ENCODE results near the gene SDR9C7. TPM values are rescaled to one million over a fixed set of nuclear protein-coding genes. Genes with fewer than 3 reads are reported as not detected.
"Not testable (repeated sequence)": the region's sequence is repeated elsewhere in the genome, so short reads cannot be mapped to it uniquely, and the experiment has no call there.

The SDR9C7 gene
- total RNA-seq, 1 experiment from 2014 or later: not detected

- DNase-seq (ENCODE audit: low read depth, low spot score); H4K20me1 ChIP-seq (ENCODE audit: insufficient read depth); RAD21 ChIA-PET (ENCODE audit: low non-redundant PET in 1 of 2, low total read pairs in 2 of 2, uncharacterized antibody in 2 of 2, unreplicated experiment in 2 of 2); POLR2A ChIA-PET; CTCF ChIA-PET; H3K27me3 ChIP-seq (ENCODE audit: insufficient read depth, low read length); H3K27ac ChIP-seq (ENCODE audit: low read depth, low read length); BruUV-seq (replicated peaks); H3K36me3 ChIP-seq (ENCODE audit: control insufficient read depth in 1 of 2, insufficient read depth in 2 of 2, low read length in 2 of 2); H3K9me2 ChIP-seq (ENCODE audit: insufficient read depth); H3K4me3 ChIP-seq (replicated peaks in 1 of 2; ENCODE audit: low read depth in 1 of 2, low read length in 2 of 2); intact Hi-C loops (cut with micrococcal nuclease); H2AFZ ChIP-seq (ENCODE audit: low read depth, low read length, poor library complexity, severe bottlenecking); H3K9ac ChIP-seq (ENCODE audit: low read length); H3K9me3 ChIP-seq (ENCODE audit: control insufficient read depth in 1 of 2, insufficient read depth in 1 of 2, low read depth in 1 of 2, low read length in 2 of 2); H3K79me2 ChIP-seq (ENCODE audit: insufficient read depth, low read length): not testable (repeated sequence)
- Histone ChIP-seq H3K4me1 (ENCODE audit: control insufficient read depth in 1 of 2, insufficient read depth in 2 of 2, low read length in 2 of 2) (peaks cover 9 to 13% of the 10 kb centered on the region in 2 experiments), H3K4me2 (ENCODE audit: low read length) (peak overlapping the region; percentile 52)
- ATAC-seq: peak; percentile 59
Measured at GRCh38 chr12:56940942-56941298, 6.7 kb upstream of the SDR9C7 start.

- CTCF ChIA-PET: no interaction called here
- no peak for DNase-seq (ENCODE audit: low read depth, low spot score)
- no TSS peak for BruUV-seq (replicated peaks)
- TF ChIP-seq FOSL1 (IDR thresholded peaks at IDR 0.05; ENCODE audit: low read depth): no peak
- TF ChIP-seq YY1 (IDR thresholded peaks at IDR 0.05; ENCODE audit: extremely low read depth, insufficient replicate concordance, low read depth, low read length): no peak
- TF ChIP-seq MAX (IDR thresholded peaks at IDR 0.05): no peak
- TF ChIP-seq JUND (IDR thresholded peaks at IDR 0.05): no peak
- TF ChIP-seq ZBTB33 (IDR thresholded peaks at IDR 0.05; ENCODE audit: extremely low read depth, insufficient replicate concordance, low read length): no peak
- TF ChIP-seq EZH2phosphoT487 (IDR thresholded peaks at IDR 0.05; ENCODE audit: borderline replicate concordance): no peak
- TF ChIP-seq REST (IDR thresholded peaks at IDR 0.05; ENCODE audit: low read depth): no peak
- no peak for TF ChIP-seq ZNF274 (IDR thresholded peaks at IDR 0.05; ENCODE audit: low read depth, low read length)
- TF ChIP-seq RAD21 (IDR thresholded peaks at IDR 0.05; ENCODE audit: low read depth): no peak
- no peak for TF ChIP-seq CTCF (IDR thresholded peaks at IDR 0.05 in 2 of 3, conservative IDR thresholded peaks at IDR 0.05 in 1 of 3; ENCODE audit: borderline replicate concordance in 1 of 3, insufficient read depth in 1 of 3, low read depth in 2 of 3, low read length in 2 of 3)
- no peak for TF ChIP-seq ATF3 (IDR thresholded peaks at IDR 0.05)
- TF ChIP-seq CEBPB (IDR thresholded peaks at IDR 0.05; ENCODE audit: low read depth): no peak
- no peak for TF ChIP-seq ELF1 (IDR thresholded peaks at IDR 0.05; ENCODE audit: borderline replicate concordance, low read depth)
Measured at GRCh38 chr12:56935752-56936151, 1.5 kb upstream of the SDR9C7 start.

More at GRCh38 chr12:56935752-56936151, 1.5 kb upstream of the SDR9C7 start:
- no peak for ATAC-seq
- no peaks in the 10 kb centered on the region for H3K36me3 ChIP-seq (ENCODE audit: control insufficient read depth in 1 of 2, insufficient read depth in 2 of 2, low read length in 2 of 2)
- no peaks in the 10 kb centered on the region for H4K20me1 ChIP-seq (ENCODE audit: insufficient read depth)
- RAD21 ChIA-PET (ENCODE audit: low non-redundant PET in 1 of 2, low total read pairs in 2 of 2, uncharacterized antibody in 2 of 2, unreplicated experiment in 2 of 2): no interaction called here
- H3K4me3 ChIP-seq (replicated peaks in 1 of 2; ENCODE audit: low read depth in 1 of 2, low read length in 2 of 2): no peak overlapping the region
- no peaks in the 10 kb centered on the region for H3K27me3 ChIP-seq (ENCODE audit: insufficient read depth, low read length)
- no peak overlapping the region for H3K4me2 ChIP-seq (ENCODE audit: low read length)
- H3K79me2 ChIP-seq (ENCODE audit: insufficient read depth, low read length): no peaks in the 10 kb centered on the region
- H2AFZ ChIP-seq (ENCODE audit: low read depth, low read length, poor library complexity, severe bottlenecking): no peak overlapping the region
- H3K27ac ChIP-seq (ENCODE audit: low read depth, low read length): no peak overlapping the region
- intact Hi-C loops (cut with micrococcal nuclease): no loop called here
- no peak overlapping the region for H3K9ac ChIP-seq (ENCODE audit: low read length)
- H3K9me3 ChIP-seq (ENCODE audit: control insufficient read depth in 1 of 2, insufficient read depth in 1 of 2, low read depth in 1 of 2, low read length in 2 of 2): no peaks in the 10 kb centered on the region
- H3K4me1 ChIP-seq (ENCODE audit: control insufficient read depth in 1 of 2, insufficient read depth in 2 of 2, low read length in 2 of 2): peaks cover 0 to 5% of the 10 kb centered on the region in 2 experiments; a peak in 2 of 4 replicates
- H3K9me2 ChIP-seq (ENCODE audit: insufficient read depth): no peaks in the 10 kb centered on the region
- POLR2A ChIA-PET: no interaction called here
